Activated T-cell treated with anti-CD3 and anti-CD28 coated beads, Interleukin-2, amount 50 U/mL, for 72 hours (primary cell): ENCODE data around the gene CIITA. TPM values are rescaled to one million over a fixed set of nuclear protein-coding genes. Genes with fewer than 3 reads are reported as not detected.
"Not testable (repeated sequence)": the region's sequence is repeated elsewhere in the genome, so short reads cannot be mapped to it uniquely, and the experiment has no call there.

Source experiments
- ATAC-seq, 2 donors: fragments of 150-1000 bp; cut with Tn5 transposase; replicated peaks in 1 of 2; 2 replicates each; pipeline ENCODE4 v1.10.0; 2021; ENCODE audit warnings: moderate library complexity in 2 of 2, mild to moderate bottlenecking in 1 of 2
- DNase-seq, 2 donors: peaks; one replicate each; pipeline ENCODE4 v3.0.0; 2021 to 2022; ENCODE audit warnings: mixed read lengths in 1 of 2
- H3K27ac Mint-ChIP-seq: one replicate; pipeline ENCODE4 v1.8.0; 2022; ENCODE audit warnings: mild to moderate bottlenecking, moderate library complexity, mixed read lengths
- H3K27me3 Mint-ChIP-seq: one replicate; pipeline ENCODE4 v1.8.0; 2022; ENCODE audit warnings: low read depth, mixed read lengths
- H3K36me3 Mint-ChIP-seq, 2 donors: one replicate each; pipeline ENCODE4 v1.8.0; 2022; ENCODE audit warnings: mixed read lengths in 2 of 2, mild to moderate bottlenecking in 1 of 2; ENCODE audit not compliant: insufficient read depth in 2 of 2
- H3K4me1 Mint-ChIP-seq: one replicate; pipeline ENCODE4 v1.8.0; 2022; ENCODE audit warnings: low read depth, mixed read lengths
- H3K4me3 Mint-ChIP-seq, 2 donors: one replicate each; pipeline ENCODE4 v1.8.0; 2022; ENCODE audit warnings: mild to moderate bottlenecking in 2 of 2, mixed read lengths in 2 of 2, moderate library complexity in 2 of 2
- H3K9me3 Mint-ChIP-seq, 2 donors: one replicate each; pipeline ENCODE4 v1.8.0; 2022; ENCODE audit warnings: mixed read lengths in 2 of 2
- total RNA-seq, 2 donors: library from RNA; stranded (reverse); gene quantifications; one replicate each; pipeline ENCODE4 v1.2.3, GENCODE V29; 2022

Gene CIITA
- total RNA-seq, 2 donors from 2014 or later, result 3.1 to 7.2 TPM

DNA sequence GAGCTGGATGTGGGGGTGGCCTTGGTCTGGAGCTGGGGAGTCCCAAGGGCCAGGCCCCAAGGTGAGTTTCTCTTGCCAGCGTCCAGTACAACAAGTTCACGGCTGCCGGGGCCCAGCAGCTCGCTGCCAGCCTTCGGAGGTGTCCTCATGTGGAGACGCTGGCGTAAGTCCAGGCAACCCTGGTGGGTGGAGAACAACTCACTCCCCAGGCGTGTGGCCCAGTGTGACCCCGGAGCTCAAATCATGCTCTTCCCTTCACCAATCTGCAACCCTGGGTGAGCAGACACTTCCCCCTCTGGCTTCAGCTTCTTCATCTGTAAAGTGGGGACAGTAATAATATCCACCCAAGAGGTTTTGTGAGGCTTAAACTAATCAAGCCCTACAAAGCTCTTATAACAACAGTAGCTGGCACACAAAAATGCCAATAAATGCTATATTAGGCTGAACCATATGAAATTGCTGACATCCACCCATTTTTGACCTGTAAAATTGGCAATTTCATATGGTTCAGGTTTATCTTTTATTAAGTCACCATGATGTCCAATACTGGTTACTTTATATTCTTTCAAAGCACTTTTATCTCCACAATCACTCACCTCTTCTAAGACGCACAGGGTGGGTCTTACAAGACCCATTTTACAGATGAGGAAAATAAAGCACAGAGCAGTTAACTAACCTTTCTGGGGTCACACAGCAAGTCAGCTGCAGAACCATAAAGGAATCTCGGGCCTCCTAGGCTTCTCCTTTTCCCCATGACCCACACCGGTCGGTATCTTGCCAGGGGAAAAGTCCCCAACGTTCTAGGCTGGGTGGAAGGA is 45.5 kb downstream of the CIITA start:
- H3K27me3 Mint-ChIP-seq, result no peaks in the 10 kb centered on the region
- no peak overlapping the region for H3K27ac Mint-ChIP-seq
- H3K4me1 Mint-ChIP-seq, result no peaks in the 10 kb centered on the region
- no peaks in the 10 kb centered on the region for H3K9me3 Mint-ChIP-seq
- H3K36me3 Mint-ChIP-seq, result peaks cover 0 to 6% of the 10 kb centered on the region in 2 donors
- ATAC-seq, result no peak
- no peak for DNase-seq
- H3K4me3 Mint-ChIP-seq, result no peak overlapping the region

DNA sequence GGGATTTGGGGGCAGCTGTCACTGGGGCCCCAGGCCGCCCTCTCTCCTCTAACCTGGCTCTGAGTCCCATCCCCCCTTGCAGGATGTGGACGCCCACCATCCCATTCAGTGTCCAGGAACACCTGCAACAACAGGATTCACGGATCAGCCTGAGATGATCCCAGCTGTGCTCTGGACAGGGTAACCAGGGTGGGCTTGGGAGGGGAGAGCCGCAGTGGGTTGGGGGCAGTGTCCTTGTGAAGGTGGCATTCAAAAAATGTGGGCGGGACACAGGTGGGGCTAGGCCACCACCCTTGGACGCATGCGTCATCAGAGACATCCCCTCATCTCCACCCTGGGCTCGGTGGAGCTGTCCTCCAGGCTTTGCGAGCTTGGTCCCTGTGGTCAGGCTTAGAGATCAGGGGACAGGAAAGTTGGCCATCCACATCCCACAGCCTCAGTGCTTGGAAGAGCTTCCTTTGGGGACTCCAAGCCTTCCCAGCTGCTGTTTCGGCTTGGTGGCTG is 46.2 kb downstream of the CIITA start:
- ATAC-seq, result no peak
- no peaks in the 10 kb centered on the region for H3K27me3 Mint-ChIP-seq

GRCh38 chr16:10923650-10924214 is 46.7 kb downstream of the CIITA start:
- no peaks in the 10 kb centered on the region for H3K4me1 Mint-ChIP-seq
- no peaks in the 10 kb centered on the region for H3K27me3 Mint-ChIP-seq
- H3K27ac Mint-ChIP-seq, result no peak overlapping the region
- ATAC-seq, result no peak
- DNase-seq, result no peak
- H3K9me3 Mint-ChIP-seq, result no peaks in the 10 kb centered on the region
- H3K4me3 Mint-ChIP-seq, result no peak overlapping the region
- peaks cover 3 to 9% of the 10 kb centered on the region in 2 donors for H3K36me3 Mint-ChIP-seq

More for the DNA sequence above, 46.2 kb downstream of the CIITA start:
- Mint-ChIP-seq H3K36me3 (peaks cover 3 to 9% of the 10 kb centered on the region in 2 donors), H3K27ac (no peak overlapping the region), H3K4me1 (no peaks in the 10 kb centered on the region), H3K4me3 (no peak overlapping the region), H3K9me3 (no peaks in the 10 kb centered on the region)
- DNase-seq, result no peak

DNA sequence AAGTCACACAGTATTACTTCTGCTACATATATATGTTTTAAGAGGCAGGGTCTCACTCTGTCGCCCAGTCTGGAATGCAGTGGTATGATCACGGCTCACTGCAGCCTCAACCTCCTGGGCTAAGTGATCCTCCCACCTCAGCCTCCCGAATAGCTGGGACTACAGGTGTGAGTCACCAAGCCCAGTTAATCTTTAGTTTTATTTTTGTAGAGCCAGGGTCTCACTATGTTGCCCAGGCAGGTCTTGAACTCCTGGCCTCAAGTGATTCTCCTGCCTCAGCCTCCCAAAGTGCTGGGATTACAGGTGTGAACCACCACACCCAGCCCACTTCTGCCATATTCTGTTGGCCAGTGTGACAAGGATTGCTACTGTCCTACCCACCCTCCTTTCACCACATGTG is 48.3 kb downstream of the CIITA start:
- not testable (repeated sequence) for H3K9me3 Mint-ChIP-seq, H3K4me3 Mint-ChIP-seq, H3K4me1 Mint-ChIP-seq, ATAC-seq, H3K27ac Mint-ChIP-seq, H3K36me3 Mint-ChIP-seq, H3K27me3 Mint-ChIP-seq, DNase-seq

- H3K4me3 Mint-ChIP-seq, result no peak overlapping the region
- H3K4me1 Mint-ChIP-seq, result peaks cover 9% of the 10 kb centered on the region
- no peaks in the 10 kb centered on the region for H3K27me3 Mint-ChIP-seq
- peaks cover 4 to 9% of the 10 kb centered on the region in 2 donors for H3K36me3 Mint-ChIP-seq
- ATAC-seq (no peak), DNase-seq (no peak)
- no peaks in the 10 kb centered on the region for H3K9me3 Mint-ChIP-seq
- H3K27ac Mint-ChIP-seq, result no peak overlapping the region
These were observed 49.1 kb downstream of the CIITA start for GRCh38 chr16:10926094-10926493.

- DNase-seq (no peak), ATAC-seq (no peak)
- Mint-ChIP-seq H3K27ac (no peak overlapping the region), H3K27me3 (no peaks in the 10 kb centered on the region), H3K36me3 (peaks cover 4 to 9% of the 10 kb centered on the region in 2 donors), H3K9me3 (no peaks in the 10 kb centered on the region), H3K4me1 (peaks cover 9% of the 10 kb centered on the region), H3K4me3 (no peak overlapping the region)
These were observed 49.9 kb downstream of the CIITA start for GRCh38 chr16:10926867-10927266.

- Mint-ChIP-seq H3K27ac (no peak overlapping the region), H3K4me3 (no peak overlapping the region), H3K36me3 (peaks cover 4 to 9% of the 10 kb centered on the region in 2 donors)
These were observed 50.6 kb downstream of the CIITA start for GRCh38 chr16:10927497-10928112.

DNA sequence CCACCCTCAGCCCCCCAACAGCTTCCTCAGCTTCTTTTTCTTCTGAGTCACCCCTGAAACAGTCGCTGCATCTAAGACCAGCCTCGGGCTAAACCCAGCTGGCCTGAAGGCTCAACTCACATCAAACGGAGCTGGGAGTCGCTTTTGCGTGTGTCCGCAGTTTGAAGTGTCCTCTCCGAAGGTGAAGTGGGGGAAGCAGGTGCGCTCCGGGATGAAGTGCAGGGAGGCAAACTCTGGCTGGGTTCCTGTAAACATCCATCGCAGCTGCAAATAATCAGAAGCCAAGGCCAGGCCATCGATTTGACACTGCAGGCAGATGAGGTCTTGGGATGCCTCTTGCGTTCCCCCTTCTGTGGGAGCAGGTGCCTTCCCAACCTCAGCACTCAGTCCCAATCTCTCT is 52.1 kb downstream of the CIITA start:
- not testable (repeated sequence) for H3K27ac Mint-ChIP-seq, ATAC-seq, H3K4me3 Mint-ChIP-seq, H3K27me3 Mint-ChIP-seq, DNase-seq, H3K9me3 Mint-ChIP-seq
- Mint-ChIP-seq H3K4me1 (peaks cover 21% of the 10 kb centered on the region), H3K36me3 (peaks cover 4 to 13% of the 10 kb centered on the region in 2 donors)

More at GRCh38 chr16:10927497-10928112, 50.6 kb downstream of the CIITA start:
- H3K9me3 Mint-ChIP-seq, result no peaks in the 10 kb centered on the region
- no peaks in the 10 kb centered on the region for H3K27me3 Mint-ChIP-seq
- peaks cover 9% of the 10 kb centered on the region for H3K4me1 Mint-ChIP-seq
- DNase-seq (no peak), ATAC-seq (no peak)

DNA sequence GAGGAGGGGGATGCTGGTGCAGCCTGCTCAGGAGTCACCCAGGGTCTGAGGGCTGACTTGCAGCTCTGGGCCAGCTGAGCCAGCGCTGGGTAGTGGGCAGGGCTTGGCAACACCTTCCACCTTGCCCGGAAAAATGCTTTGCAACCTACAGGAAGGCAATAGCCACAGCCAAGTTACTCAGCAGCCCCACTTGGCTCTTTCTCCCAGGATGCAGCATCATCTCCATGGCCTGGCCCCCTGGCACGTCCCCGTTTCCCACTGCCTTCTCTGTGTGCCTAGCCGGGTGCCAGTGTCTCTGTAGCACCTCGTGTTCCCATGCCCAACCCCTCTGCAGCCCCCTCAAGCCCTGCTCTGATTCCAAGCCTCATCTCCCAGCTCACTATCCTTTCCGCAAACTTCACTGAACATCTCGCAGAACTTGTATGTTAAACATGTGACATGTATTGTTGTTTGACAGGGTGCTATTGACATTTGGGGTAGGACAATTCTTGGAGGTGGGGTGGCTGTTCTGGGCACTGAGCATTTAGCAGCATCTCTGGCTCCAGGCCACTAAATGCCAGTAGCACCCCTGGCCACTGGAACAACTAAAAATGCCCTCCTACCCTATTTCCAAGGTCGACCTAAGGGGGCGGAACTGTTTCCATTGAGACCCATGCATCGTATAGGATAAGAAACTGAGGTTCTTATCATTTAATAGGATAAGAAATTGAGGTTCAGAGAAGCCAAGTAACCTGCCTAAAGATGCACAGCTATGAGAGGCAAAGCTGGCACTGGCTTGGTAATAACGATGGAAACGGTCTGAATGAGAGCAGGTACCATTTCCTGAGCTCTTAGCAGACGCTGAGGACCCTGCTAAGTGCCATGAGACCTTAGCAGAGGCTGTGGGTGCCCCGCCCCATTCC is 53.1 kb downstream of the CIITA start:
- DNase-seq (no peak), ATAC-seq (peak in 1 of 2 donors; percentile 19)
- Mint-ChIP-seq H3K4me1 (peaks cover 26% of the 10 kb centered on the region), H3K27ac (no peak overlapping the region), H3K27me3 (no peaks in the 10 kb centered on the region), H3K9me3 (no peaks in the 10 kb centered on the region), H3K36me3 (peaks cover 4 to 13% of the 10 kb centered on the region in 2 donors), H3K4me3 (no peak overlapping the region)

GRCh38 chr16:10930755-10931093 is 53.7 kb downstream of the CIITA start:
- no peak for ATAC-seq
- peaks cover 31% of the 10 kb centered on the region for H3K4me1 Mint-ChIP-seq
- peaks cover 4 to 13% of the 10 kb centered on the region in 2 donors for H3K36me3 Mint-ChIP-seq

GRCh38 chr16:10931134-10931533 is 54.1 kb downstream of the CIITA start:
- H3K27me3 Mint-ChIP-seq, result no peaks in the 10 kb centered on the region
- DNase-seq (no peak), ATAC-seq (no peak)
- peaks cover 4 to 12% of the 10 kb centered on the region in 2 donors for H3K36me3 Mint-ChIP-seq
- H3K4me3 Mint-ChIP-seq, result no peak overlapping the region
- no peak overlapping the region for H3K27ac Mint-ChIP-seq
- no peaks in the 10 kb centered on the region for H3K9me3 Mint-ChIP-seq
- H3K4me1 Mint-ChIP-seq, result peaks cover 35% of the 10 kb centered on the region

More at GRCh38 chr16:10930755-10931093, 53.7 kb downstream of the CIITA start:
- no peak overlapping the region for H3K27ac Mint-ChIP-seq
- DNase-seq, result no peak
- H3K4me3 Mint-ChIP-seq, result no peak overlapping the region
- H3K9me3 Mint-ChIP-seq, result no peaks in the 10 kb centered on the region
- no peaks in the 10 kb centered on the region for H3K27me3 Mint-ChIP-seq

DNA sequence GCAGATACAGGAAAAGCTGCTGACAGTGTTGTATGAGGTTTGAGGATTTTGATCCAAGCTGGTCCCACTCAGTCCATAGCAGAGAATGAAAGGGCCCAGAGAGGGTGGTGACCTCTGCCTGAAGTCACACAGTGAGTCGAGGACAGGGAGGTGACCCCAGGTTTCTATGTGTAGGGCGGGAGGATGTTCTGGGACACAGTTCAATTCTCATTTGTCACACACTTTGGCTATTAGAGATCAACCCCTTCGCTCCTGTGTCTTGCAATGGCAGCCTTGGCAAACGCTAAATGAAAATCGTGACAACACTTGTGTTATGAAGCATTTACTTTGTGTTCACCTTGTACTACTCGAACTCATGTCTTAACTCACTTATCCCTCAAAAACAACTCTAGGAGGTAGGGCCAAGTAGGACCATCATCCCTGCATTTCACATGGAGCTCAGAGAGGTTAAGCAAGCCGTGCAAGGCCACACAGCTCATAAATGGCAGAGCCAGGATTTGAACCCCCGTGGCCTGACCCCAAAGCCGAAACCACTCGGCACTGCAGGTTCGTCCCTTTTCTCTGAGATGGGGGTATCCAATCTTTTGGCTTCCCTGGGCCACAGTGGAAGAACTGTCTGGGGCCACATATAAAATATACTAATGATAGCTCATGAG is 55.1 kb downstream of the CIITA start:
- H3K36me3 Mint-ChIP-seq, result peaks cover 4 to 10% of the 10 kb centered on the region in 2 donors
- H3K27ac Mint-ChIP-seq, result no peak overlapping the region
- no peaks in the 10 kb centered on the region for H3K27me3 Mint-ChIP-seq
- H3K4me1 Mint-ChIP-seq, result peaks cover 45% of the 10 kb centered on the region
- ATAC-seq, result no peak
- no peaks in the 10 kb centered on the region for H3K9me3 Mint-ChIP-seq
- no peak for DNase-seq
- H3K4me3 Mint-ChIP-seq, result no peak overlapping the region
